K562 (cell line): ENCODE data around the gene SLC34A2. TPM values are rescaled to one million over a fixed set of nuclear protein-coding genes. Genes with fewer than 3 reads are reported as not detected.

Experiments
- ATAC-seq: fragments of 200-7000 bp; cut with Tn5 transposase; 3 replicates; pipeline ENCODE4 v1.9.1; 2020; ENCODE audit warnings: moderate library complexity
- BruUV-seq: library from RNA; stranded (reverse); fragments of 400-500 nt; replicated peaks from 2 replicates; lab custom pipeline; 2021; lab: Mats Ljungman, UMichigan
- CTCF ChIA-PET: fragments of 300-600 bp; formaldehyde crosslinking; extraction: SDS; loops from one replicate; lab custom pipeline; 2021; ENCODE audit warnings: low intra/inter-chr PET ratio; lab: Yijun Ruan, JAX
- POLR2A ChIA-PET: fragments of 300-600, 350-650 bp; sonication (Branson Sonifier 250); formaldehyde crosslinking; extraction: SDS; loops from one replicate; lab custom pipeline; 2021; ENCODE audit warnings: antibody characterized with exemption, inconsistent platforms; lab: Yijun Ruan, JAX
- DNase-seq, 4 experiments: peaks; one replicate each; pipeline versions ENCODE4 v3.0.0 to v3.0.0-alpha.2; 2011 to 2018; ENCODE audit warnings: low spot score in 3 of 4, mixed read lengths in 3 of 4; ENCODE audit errors: extremely low read depth in 1 of 4
- FAIRE-seq: peaks from 2 replicates; lab custom pipeline; 2011; peaks lifted over from hg19 to GRCh38; lab: Jason Lieb, UNC
- H2AFZ ChIP-seq: 2 replicates; pipeline ENCODE4 v1.6.0; 2011; ENCODE audit warnings: low read depth, low read length, control low read depth, inconsistent platforms
- H3K27ac ChIP-seq: fragments of 200-600 bp; 3 replicates; pipeline ENCODE4 v1.8.0; 2011; ENCODE audit warnings: low read depth, mild to moderate bottlenecking, control low read depth, inconsistent platforms, low read length, moderate library complexity, mixed read lengths; ENCODE audit errors: extremely low read depth
- H3K27me3 ChIP-seq, 2 experiments: fragments of 300-600 bp in 1 of 2; 2 replicates in 1 of 2; 3 replicates in 1 of 2; pipeline versions ENCODE4 v1.6.0 to v1.8.0; 2011; ENCODE audit warnings: inconsistent platforms in 2 of 2, low read length in 2 of 2, mild to moderate bottlenecking in 1 of 2, mixed read lengths in 1 of 2, moderate library complexity in 1 of 2; ENCODE audit not compliant: control insufficient read depth in 2 of 2, insufficient read depth in 2 of 2
- H3K36me3 ChIP-seq: fragments of 300-600 bp; 3 replicates; pipeline ENCODE4 v1.8.0; 2011; ENCODE audit warnings: mild to moderate bottlenecking, low read length, inconsistent platforms; ENCODE audit not compliant: control insufficient read depth, insufficient read depth
- H3K4me1 ChIP-seq, 2 experiments: fragments of 200-600 bp in 1 of 2; replicated peaks in 1 of 2; 2 replicates in 1 of 2; 3 replicates in 1 of 2; pipeline versions ENCODE4 v1.5.1 to v1.8.0; 2011; ENCODE audit warnings: inconsistent platforms in 2 of 2, low read length in 2 of 2, mild to moderate bottlenecking in 1 of 2, mixed read lengths in 1 of 2, moderate library complexity in 1 of 2; ENCODE audit not compliant: control insufficient read depth in 2 of 2, insufficient read depth in 2 of 2
- H3K4me2 ChIP-seq: 2 replicates; pipeline ENCODE4 v1.6.1; 2011; ENCODE audit warnings: low read length, control low read depth, inconsistent platforms, mixed read lengths; ENCODE audit not compliant: insufficient read depth
- H3K4me3 ChIP-seq: fragments of 200-600 bp; sonication (generic), shearing (Covaris generic); 2 replicates; pipeline ENCODE4 v1.5.1; 2016; ENCODE audit warnings: control low read depth, inconsistent platforms
- H3K79me2 ChIP-seq: fragments of 200-600 bp; 3 replicates; pipeline ENCODE4 v1.8.0; 2011; ENCODE audit warnings: low read length, inconsistent platforms; ENCODE audit not compliant: control insufficient read depth, insufficient read depth
- H3K9ac ChIP-seq, 2 experiments: 2 replicates each; pipeline versions ENCODE4 v1.6.0 to v1.6.1; 2011; ENCODE audit warnings: low read depth in 2 of 2, low read length in 2 of 2, control low read depth in 1 of 2, inconsistent platforms in 1 of 2, mild to moderate bottlenecking in 1 of 2, mixed read lengths in 1 of 2; ENCODE audit not compliant: insufficient read depth in 1 of 2
- H3K9me1 ChIP-seq: one replicate; pipeline ENCODE4 v1.6.0; 2011; ENCODE audit warnings: inconsistent platforms, mild to moderate bottlenecking, low read length, moderate library complexity; ENCODE audit not compliant: control insufficient read depth, insufficient read depth
- H3K9me3 ChIP-seq: replicated peaks from 2 replicates; pipeline ENCODE4 v1.5.1; 2011; ENCODE audit warnings: low read depth, low read length, inconsistent platforms; ENCODE audit not compliant: control insufficient read depth, insufficient read depth
- H4K20me1 ChIP-seq: replicated peaks from 2 replicates; pipeline ENCODE4 v1.6.1; 2011; ENCODE audit warnings: low read length, inconsistent platforms, mixed read lengths; ENCODE audit not compliant: control insufficient read depth, insufficient read depth
- BDP1 ChIP-seq: IDR thresholded peaks from 3 replicates; pipeline ENCODE4 v1.6.1; 2011; ENCODE audit not compliant: insufficient read length, insufficient read depth
- E2F8 ChIP-seq: fragments of 450-650 bp; IDR thresholded peaks from 2 replicates; pipeline ENCODE4 v1.7.1; 2018; ENCODE audit warnings: mild to moderate bottlenecking, low read depth; ENCODE audit not compliant: partially characterized antibody
- GTF3C2 ChIP-seq: IDR thresholded peaks from 3 replicates; pipeline ENCODE4 v1.6.1; 2011; ENCODE audit warnings: borderline replicate concordance, mild to moderate bottlenecking, moderate library complexity; ENCODE audit not compliant: insufficient read length; ENCODE audit errors: extremely low read depth
- NCOA6 ChIP-seq: fragments of 450-650 bp; IDR thresholded peaks from 2 replicates; pipeline ENCODE4 v1.6.1; 2017; ENCODE audit warnings: mild to moderate bottlenecking
- ZC3H4 ChIP-seq: sonication (generic); formaldehyde crosslinking; IDR thresholded peaks from 2 replicates; pipeline ENCODE4 v1.9.0; 2021; ENCODE audit warnings: missing genetic modification reagents, borderline replicate concordance
- ZC3H8 ChIP-seq: fragments of 450-650 bp; IDR thresholded peaks from 2 replicates; pipeline ENCODE4 v1.6.1; 2017
- ZFP1 ChIP-seq: fragments of 450-650 bp; formaldehyde crosslinking; IDR thresholded peaks from 2 replicates; pipeline ENCODE4 v1.4.0; 2020; ENCODE audit warnings: mild to moderate bottlenecking, mixed read lengths
- ZNF445 ChIP-seq: fragments of 250-450 bp; sonication (Bioruptor Pico); IDR thresholded peaks from 2 replicates; pipeline ENCODE4 v1.4.0; 2020; ENCODE audit warnings: low read depth, mild to moderate bottlenecking, moderate library complexity
- ZNF695 ChIP-seq: fragments of 450-650 bp; formaldehyde crosslinking; IDR thresholded peaks from 2 replicates; pipeline ENCODE4 v1.4.0; 2020; ENCODE audit warnings: mild to moderate bottlenecking, moderate library complexity
- WGBS: fragments of 100-300 bp; shearing (Covaris generic); methylation state at CpG from one replicate; pipeline ENCODE4 v1.1.6; 2016; ENCODE audit warnings: low coverage, mixed read lengths; ENCODE audit not compliant: insufficient coverage; ENCODE audit errors: missing lambda C conversion rate; 5-methylcytosine and 5-hydroxymethylcytosine counted together
- in situ Hi-C: fragments of 300-500 bp; cut with MboI; formaldehyde crosslinking; loops from 4 replicates; pipeline ENCODE4 v1.15.0; 2018; ENCODE audit warnings: inconsistent platforms, mixed read lengths
- intact Hi-C: fragments of 100-400 bp; cut with micrococcal nuclease; formaldehyde crosslinking; loops from 2 replicates; pipeline ENCODE4 v1.14.2; 2022
- polyA plus RNA-seq, 8 experiments: library from polyadenylated mRNA; depleted of rRNA in 4 of 8; stranded (reverse) in 5 of 8; unstranded in 3 of 8; fragments of >200 nt; fragmentation: Nextera tagmentation in 2 of 8; fragmentation: Illumina TruSeq in 1 of 8; extraction: Ambion mirVana in 2 of 8; extraction: Trizol in 1 of 8; gene quantifications; 2 replicates each; pipeline versions ENCODE4 v1.2.1 to v1.2.3, GENCODE V29; 2011 to 2014; ENCODE audit warnings: inconsistent platforms in 1 of 8, missing spikeins in 1 of 8
- total RNA-seq, 7 experiments: library from RNA; depleted of rRNA in 6 of 7; stranded (reverse); fragments of >200 nt in 6 of 7; fragmentation: Illumina TruSeq in 2 of 7; extraction: Trizol in 2 of 7; gene quantifications; 2 replicates each; pipeline versions ENCODE4 v1.2.1 to v1.2.3, GENCODE V29; 2011 to 2021; ENCODE audit warnings: low replicate concordance in 1 of 7

The SLC34A2 gene
- total and polyA plus RNA-seq, 9 of the 15 experiments (the other 6 are each of a cell fraction or from before 2014, with no cell fraction given) = 1.5 TPM; not detected in 8

- no peak for TF ChIP-seq E2F8
- TF ChIP-seq NCOA6 = no peak
These were observed 48.2 kb downstream of the SLC34A2 start (continued) for GRCh38 chr4:25703731-25704388.

- Histone ChIP-seq H3K36me3 (no peaks in the 10 kb centered on the region), H3K9me3 (no peaks in the 10 kb centered on the region), H3K4me2 (no peak overlapping the region), H2AFZ (no peak overlapping the region), H4K20me1 (0 out of 2 replicates have a peak, but pooled peaks cover 5% of the 10 kb centered on the region), H3K4me1 (no peaks in the 10 kb centered on the region), H3K4me3 (no peak overlapping the region), H3K9me1 (no peaks in the 10 kb centered on the region), H3K27ac (no peak overlapping the region), H3K79me2 (no peaks in the 10 kb centered on the region), H3K9ac (no peak overlapping the region), H3K27me3 (peaks cover 4 to 28% of the 10 kb centered on the region in 2 experiments; a peak in 3 of 5 replicates)
- FAIRE-seq (no peak), DNase-seq (no peak), ATAC-seq (no peak)
- ChIA-PET POLR2A (no interaction called here), CTCF (no interaction called here)
- no TSS peak for BruUV-seq
- TF ChIP-seq ZNF695 (CRISPR knock-in tag) (no peak), ZC3H8 (no peak), ZFP1 (CRISPR knock-in tag) (no peak), ZC3H4 (CRISPR knock-in tag) (no peak), BDP1 (no peak), ZNF445 (CRISPR knock-in tag) (no peak), GTF3C2 (no peak)
- 0% methylated on average over 2 of the region's 2 CpGs for WGBS
- intact Hi-C loops = no loop called here
- in situ Hi-C loops = no loop called here
These were observed 48.9 kb downstream of the SLC34A2 start for GRCh38 chr4:25704516-25704915.
